Mesothelial cell of epicardium (in vitro differentiated cells): ENCODE data around the gene UGT2A1. TPM values are rescaled to one million over a fixed set of nuclear protein-coding genes. Genes with fewer than 3 reads are reported as not detected.
"Not testable (repeated sequence)": the region's sequence is repeated elsewhere in the genome, so short reads cannot be mapped to it uniquely, and the experiment has no call there.

ENCODE experiments used
- DNase-seq, 2 experiments: peaks; one replicate each; pipeline ENCODE4 v3.0.0; 2021; ENCODE audit warnings: low spot score in 2 of 2; ENCODE audit not compliant: unreplicated experiment in 2 of 2
- H3K27ac Mint-ChIP-seq: 2 replicates; pipeline ENCODE4 v1.8.0; 2021; ENCODE audit warnings: mixed read lengths
- H3K27me3 Mint-ChIP-seq: 2 replicates; pipeline ENCODE4 v1.8.0; 2021; ENCODE audit warnings: low read depth, mixed read lengths
- H3K36me3 Mint-ChIP-seq: 2 replicates; pipeline ENCODE4 v1.8.0; 2021; ENCODE audit warnings: mixed read lengths
- H3K4me1 Mint-ChIP-seq: 2 replicates; pipeline ENCODE4 v1.8.0; 2021; ENCODE audit warnings: mixed read lengths
- H3K4me3 Mint-ChIP-seq: 2 replicates; pipeline ENCODE4 v1.8.0; 2021; ENCODE audit warnings: mild to moderate bottlenecking, moderate library complexity, mixed read lengths
- H3K9me3 Mint-ChIP-seq: 2 replicates; pipeline ENCODE4 v1.8.0; 2021; ENCODE audit warnings: mixed read lengths
- CTCF ChIP-seq: fragments of 200-600 bp; sonication (generic); IDR thresholded peaks from one replicate; pipeline ENCODE4 v1.5.0; 2021; ENCODE audit warnings: antibody characterized with exemption; ENCODE audit not compliant: unreplicated experiment
- total RNA-seq: library from RNA; stranded (reverse); gene quantifications from 3 replicates; pipeline ENCODE4 v1.2.1, GENCODE V29; 2021

The UGT2A1 gene
- total RNA-seq, 1 donor from 2014 or later = not detected

GRCh38 chr4:69684804-69685203 is 31.8 kb upstream of the UGT2A1 start:
- H3K27me3 Mint-ChIP-seq = peaks cover 2% of the 10 kb centered on the region
- H3K36me3 Mint-ChIP-seq = no peaks in the 10 kb centered on the region
- no peak for DNase-seq
- peaks cover 5% of the 10 kb centered on the region for H3K4me1 Mint-ChIP-seq
- no peaks in the 10 kb centered on the region for H3K9me3 Mint-ChIP-seq
- no peak overlapping the region for H3K4me3 Mint-ChIP-seq
- TF ChIP-seq CTCF = no peak
- H3K27ac Mint-ChIP-seq = no peak overlapping the region

- DNase-seq = no peak
- no peaks in the 10 kb centered on the region for H3K4me1 Mint-ChIP-seq
- no peaks in the 10 kb centered on the region for H3K27me3 Mint-ChIP-seq
- H3K36me3 Mint-ChIP-seq = no peaks in the 10 kb centered on the region
- TF ChIP-seq CTCF = no peak
- peaks cover 6% of the 10 kb centered on the region for H3K9me3 Mint-ChIP-seq
- no peak overlapping the region for H3K4me3 Mint-ChIP-seq
- H3K27ac Mint-ChIP-seq = no peak overlapping the region
These were observed 15.6 kb upstream of the UGT2A1 start for GRCh38 chr4:69668680-69669079.

GRCh38 chr4:69664009-69664408 is 11.0 kb upstream of the UGT2A1 start:
- not testable (repeated sequence) for H3K36me3 Mint-ChIP-seq, H3K27me3 Mint-ChIP-seq, H3K4me3 Mint-ChIP-seq, DNase-seq, H3K27ac Mint-ChIP-seq, H3K4me1 Mint-ChIP-seq
- H3K9me3 Mint-ChIP-seq = peaks cover 35% of the 10 kb centered on the region

- not testable (repeated sequence) for H3K27me3 Mint-ChIP-seq, H3K4me3 Mint-ChIP-seq, H3K36me3 Mint-ChIP-seq
These were observed 8.2 kb upstream of the UGT2A1 start for GRCh38 chr4:69661130-69661803.

GRCh38 chr4:69658133-69658532 is 5.1 kb upstream of the UGT2A1 start:
- TF ChIP-seq CTCF = no peak
- H3K27ac Mint-ChIP-seq = no peak overlapping the region
- no peaks in the 10 kb centered on the region for H3K27me3 Mint-ChIP-seq
- H3K4me3 Mint-ChIP-seq = no peak overlapping the region
- H3K4me1 Mint-ChIP-seq = peaks cover 3% of the 10 kb centered on the region
- DNase-seq = no peak
- H3K36me3 Mint-ChIP-seq = no peaks in the 10 kb centered on the region
- H3K9me3 Mint-ChIP-seq = peaks cover 27% of the 10 kb centered on the region

More at GRCh38 chr4:69661130-69661803, 8.2 kb upstream of the UGT2A1 start:
- not testable (repeated sequence) for H3K4me1 Mint-ChIP-seq, DNase-seq, H3K27ac Mint-ChIP-seq
- peaks cover 33% of the 10 kb centered on the region for H3K9me3 Mint-ChIP-seq

GRCh38 chr4:69656653-69657158 is 3.7 kb upstream of the UGT2A1 start:
- Mint-ChIP-seq H3K36me3 (no peaks in the 10 kb centered on the region), H3K27ac (no peak overlapping the region), H3K27me3 (no peaks in the 10 kb centered on the region), H3K4me1 (peaks cover 3% of the 10 kb centered on the region), H3K4me3 (no peak overlapping the region), H3K9me3 (peaks cover 16% of the 10 kb centered on the region)
- DNase-seq = no peak
- no peak for TF ChIP-seq CTCF
